Measurements from ENCODE around the gene LCNL1.

LCNL1 gene

DNA sequence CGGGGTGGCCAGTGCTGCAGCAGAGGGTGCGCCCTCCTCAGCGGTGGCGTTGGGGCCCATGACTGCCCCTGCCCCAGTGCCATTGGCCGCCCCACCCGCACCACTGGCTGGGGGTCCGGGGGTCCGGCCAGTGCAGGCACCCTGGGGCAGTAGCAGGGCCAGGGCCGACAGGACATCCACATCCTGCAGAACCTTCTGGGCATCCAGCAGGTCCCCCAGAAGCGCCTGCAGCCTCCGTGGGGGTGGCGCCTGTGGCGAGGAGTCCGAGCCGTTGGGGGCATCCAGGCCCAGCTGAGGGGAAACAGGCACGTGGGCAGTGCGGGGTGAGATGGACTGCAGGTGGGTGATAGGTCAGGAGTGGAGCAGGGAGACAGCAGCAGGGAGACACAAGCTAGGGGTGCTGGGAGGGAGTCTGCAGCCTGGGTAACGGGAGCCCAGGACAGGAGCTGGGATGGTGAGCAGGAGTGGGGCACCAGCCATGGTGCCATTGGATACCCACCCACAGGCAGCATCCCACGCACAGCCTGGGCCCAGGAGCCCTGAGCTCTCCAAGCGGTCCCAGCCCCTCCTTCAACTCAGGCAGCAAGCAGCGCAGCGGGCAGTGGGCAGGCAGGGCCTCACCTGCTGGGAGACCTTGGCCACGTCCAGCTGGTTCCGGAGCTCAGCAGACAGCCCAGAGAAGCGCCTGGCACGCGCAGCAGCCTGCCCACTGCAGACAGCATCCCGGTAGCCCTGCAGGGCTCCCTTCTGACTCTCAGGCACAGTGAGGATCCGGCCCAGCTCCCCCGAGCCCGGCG lies 38.2 kb downstream of the LCNL1 start:
- H2AFZ ChIP-seq (ENCODE audit: low read depth) = no peak overlapping the region
- no peak overlapping the region for H3K9ac ChIP-seq
- H3K4me1 ChIP-seq (ENCODE audit: low read depth, poor library complexity, severe bottlenecking) = peaks cover 4% of the 10 kb centered on the region
- H3K27ac ChIP-seq = no peak overlapping the region
- H3K4me2 ChIP-seq = no peak overlapping the region
- H3K36me3 ChIP-seq (ENCODE audit: insufficient read depth) = no peaks in the 10 kb centered on the region
- H3K79me2 ChIP-seq (ENCODE audit: insufficient read depth, low read depth) = no peaks in the 10 kb centered on the region
- H3K4me3 ChIP-seq (IDR thresholded peaks at IDR 0.05; ENCODE audit: insufficient read depth, low read depth, low read length) = no peak overlapping the region
- peaks cover 5% of the 10 kb centered on the region; the same call in 1 of the 2 replicates for H3K27me3 ChIP-seq (ENCODE audit: insufficient read depth, low read depth)
- no peaks in the 10 kb centered on the region for H4K20me1 ChIP-seq (ENCODE audit: insufficient read depth)
- TF ChIP-seq, protein P1, sequence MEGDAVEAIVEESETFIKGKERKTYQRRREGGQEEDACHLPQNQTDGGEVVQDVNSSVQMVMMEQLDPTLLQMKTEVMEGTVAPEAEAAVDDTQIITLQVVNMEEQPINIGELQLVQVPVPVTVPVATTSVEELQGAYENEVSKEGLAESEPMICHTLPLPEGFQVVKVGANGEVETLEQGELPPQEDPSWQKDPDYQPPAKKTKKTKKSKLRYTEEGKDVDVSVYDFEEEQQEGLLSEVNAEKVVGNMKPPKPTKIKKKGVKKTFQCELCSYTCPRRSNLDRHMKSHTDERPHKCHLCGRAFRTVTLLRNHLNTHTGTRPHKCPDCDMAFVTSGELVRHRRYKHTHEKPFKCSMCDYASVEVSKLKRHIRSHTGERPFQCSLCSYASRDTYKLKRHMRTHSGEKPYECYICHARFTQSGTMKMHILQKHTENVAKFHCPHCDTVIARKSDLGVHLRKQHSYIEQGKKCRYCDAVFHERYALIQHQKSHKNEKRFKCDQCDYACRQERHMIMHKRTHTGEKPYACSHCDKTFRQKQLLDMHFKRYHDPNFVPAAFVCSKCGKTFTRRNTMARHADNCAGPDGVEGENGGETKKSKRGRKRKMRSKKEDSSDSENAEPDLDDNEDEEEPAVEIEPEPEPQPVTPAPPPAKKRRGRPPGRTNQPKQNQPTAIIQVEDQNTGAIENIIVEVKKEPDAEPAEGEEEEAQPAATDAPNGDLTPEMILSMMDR (conservative IDR thresholded peaks at IDR 0.05; ENCODE audit: low read depth, low read length) = no peak

DNA sequence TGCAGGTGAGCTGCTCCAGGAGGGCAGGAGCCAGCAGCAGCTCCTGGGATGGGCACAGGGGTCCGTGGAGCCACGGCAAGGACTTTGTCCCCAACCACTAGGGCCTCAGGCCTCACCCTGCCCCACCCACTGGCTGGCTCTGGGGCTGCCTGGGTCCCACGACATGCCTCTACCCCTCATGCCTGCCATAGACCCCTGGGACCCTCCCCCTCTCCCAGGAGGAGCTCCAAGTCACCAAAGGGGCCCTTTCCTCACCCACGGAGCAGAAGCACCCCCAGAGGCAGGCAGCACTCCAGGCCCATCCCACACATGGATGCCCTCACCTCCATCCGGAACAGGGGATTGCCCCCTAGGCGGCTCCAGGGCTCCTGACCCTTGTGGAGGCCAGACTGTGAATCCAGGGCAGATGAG lies 38.8 kb downstream of the LCNL1 start:
- Histone ChIP-seq H3K36me3 (ENCODE audit: insufficient read depth) (no peaks in the 10 kb centered on the region), H3K4me3 (IDR thresholded peaks at IDR 0.05; ENCODE audit: insufficient read depth, low read depth, low read length) (no peak overlapping the region), H2AFZ (ENCODE audit: low read depth) (no peak overlapping the region), H3K27ac (no peak overlapping the region), H3K27me3 (ENCODE audit: insufficient read depth, low read depth) (peaks cover 5% of the 10 kb centered on the region; the same call in 1 of the 2 replicates), H3K9ac (no peak overlapping the region), H3K4me1 (ENCODE audit: low read depth, poor library complexity, severe bottlenecking) (peaks cover 4% of the 10 kb centered on the region), H4K20me1 (ENCODE audit: insufficient read depth) (no peaks in the 10 kb centered on the region), H3K4me2 (no peak overlapping the region), H3K79me2 (ENCODE audit: insufficient read depth, low read depth) (no peaks in the 10 kb centered on the region)
- TF ChIP-seq, protein P1 (conservative IDR thresholded peaks at IDR 0.05; ENCODE audit: low read depth, low read length) = no peak

DNA sequence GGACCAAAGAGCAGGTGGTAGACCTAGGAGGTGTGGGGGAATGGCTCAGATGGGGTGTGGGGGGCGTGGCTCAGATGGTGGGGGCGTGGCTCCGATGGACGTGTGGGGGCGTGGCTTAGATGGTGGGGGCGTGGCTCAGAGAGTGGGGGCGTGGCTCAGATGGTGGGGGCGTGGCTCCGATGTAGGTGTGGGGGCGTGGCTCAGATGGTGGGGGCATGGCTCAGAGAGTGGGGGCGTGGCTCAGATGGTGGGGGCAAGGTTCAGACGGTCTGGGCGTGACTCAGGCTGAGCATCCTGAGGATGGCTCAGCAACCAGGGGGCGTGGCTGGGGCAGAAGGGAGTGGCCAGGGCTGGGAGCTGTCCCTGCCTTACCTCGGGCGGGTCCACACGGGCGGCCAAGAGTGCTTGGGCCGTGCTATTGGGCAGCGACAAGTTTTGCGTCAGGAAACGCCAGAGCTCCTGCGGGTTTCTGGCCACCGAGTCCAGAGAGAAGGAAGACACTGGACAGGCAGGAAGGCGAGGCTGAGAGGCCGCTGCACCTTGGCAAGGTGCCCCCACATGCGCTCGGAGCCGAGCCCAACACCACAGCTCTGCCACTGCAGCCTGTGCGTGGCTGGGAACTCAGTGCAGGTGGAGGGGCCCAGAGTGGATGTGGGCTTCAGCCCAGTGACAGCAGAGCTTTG lies 39.3 kb downstream of the LCNL1 start:
- H3K4me2 ChIP-seq = no peak overlapping the region
- H3K36me3 ChIP-seq (ENCODE audit: insufficient read depth) = no peaks in the 10 kb centered on the region
- no peak overlapping the region for H3K9ac ChIP-seq
- no peak overlapping the region for H3K27ac ChIP-seq
- no peaks in the 10 kb centered on the region for H3K79me2 ChIP-seq (ENCODE audit: insufficient read depth, low read depth)
- TF ChIP-seq, protein P1 (conservative IDR thresholded peaks at IDR 0.05; ENCODE audit: low read depth, low read length) = no peak
- H2AFZ ChIP-seq (ENCODE audit: low read depth) = no peak overlapping the region
- peaks cover 8% of the 10 kb centered on the region; the same call in 1 of the 2 replicates for H3K27me3 ChIP-seq (ENCODE audit: insufficient read depth, low read depth)
- H3K4me3 ChIP-seq (IDR thresholded peaks at IDR 0.05; ENCODE audit: insufficient read depth, low read depth, low read length) = no peak overlapping the region
- peaks cover 4% of the 10 kb centered on the region for H3K4me1 ChIP-seq (ENCODE audit: low read depth, poor library complexity, severe bottlenecking)
- H4K20me1 ChIP-seq (ENCODE audit: insufficient read depth) = no peaks in the 10 kb centered on the region

DNA sequence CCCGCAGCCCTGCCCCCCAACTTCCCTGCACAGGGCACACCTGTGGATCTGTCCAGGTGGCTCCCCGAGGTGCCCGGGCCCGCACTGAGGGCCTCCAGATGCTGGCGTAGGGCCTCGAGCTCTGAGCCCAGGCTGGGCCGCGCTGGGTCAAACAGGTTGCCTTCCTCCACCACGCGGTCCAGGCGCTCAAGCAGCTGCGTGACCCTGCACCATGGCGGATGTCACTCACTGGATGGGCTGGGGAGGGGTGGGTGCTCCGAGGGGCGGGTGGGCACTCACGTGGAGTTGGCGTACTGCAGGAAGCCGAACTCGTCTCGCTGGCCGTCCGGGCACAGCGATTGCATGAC lies 39.8 kb downstream of the LCNL1 start:
- TF ChIP-seq, protein P1 (conservative IDR thresholded peaks at IDR 0.05; ENCODE audit: low read depth, low read length) = no peak
- Histone ChIP-seq H4K20me1 (ENCODE audit: insufficient read depth) (no peaks in the 10 kb centered on the region), H3K4me2 (no peak overlapping the region), H3K36me3 (ENCODE audit: insufficient read depth) (no peaks in the 10 kb centered on the region), H3K9ac (no peak overlapping the region), H3K27ac (no peak overlapping the region), H2AFZ (ENCODE audit: low read depth) (no peak overlapping the region), H3K79me2 (ENCODE audit: insufficient read depth, low read depth) (no peaks in the 10 kb centered on the region), H3K4me1 (ENCODE audit: low read depth, poor library complexity, severe bottlenecking) (peaks cover 4% of the 10 kb centered on the region), H3K4me3 (IDR thresholded peaks at IDR 0.05; ENCODE audit: insufficient read depth, low read depth, low read length) (no peak overlapping the region), H3K27me3 (ENCODE audit: insufficient read depth, low read depth) (peaks cover 13% of the 10 kb centered on the region; the same call in 1 of the 2 replicates)
